IPS-NIHi7 (cell line): ENCODE results near the gene H2AZ2.
"Not testable (repeated sequence)": the region's sequence is repeated elsewhere in the genome, so short reads cannot be mapped to it uniquely, and the experiment has no call there.

Source experiments
- DNase-seq: peaks from one replicate; pipeline ENCODE4 v3.0.0; 2012; ENCODE audit warnings: mixed read lengths; ENCODE audit errors: extremely low spot score

H2AZ2 gene

DNA sequence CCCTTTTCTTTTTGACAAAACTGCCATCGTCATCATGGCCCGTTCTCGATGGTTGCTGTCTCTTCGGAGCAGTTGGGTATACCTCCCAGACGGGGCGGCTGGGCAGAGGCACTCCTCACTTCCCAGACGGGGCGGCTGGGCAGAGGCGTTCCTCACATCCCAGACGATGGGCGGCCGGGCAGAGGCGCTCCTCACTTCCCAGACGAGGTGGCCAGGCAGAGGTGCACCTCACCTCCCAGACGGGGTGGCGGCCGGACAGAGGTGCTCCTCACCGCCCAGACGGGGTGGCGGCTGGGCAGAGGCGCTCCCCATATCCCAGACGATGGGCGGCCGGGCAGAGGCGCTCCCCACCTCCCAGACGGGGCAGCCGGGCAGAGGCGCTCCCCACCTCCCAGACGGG lies 22.9 kb upstream of the H2AZ2 start:
- DNase-seq, result not testable (repeated sequence)

DNA sequence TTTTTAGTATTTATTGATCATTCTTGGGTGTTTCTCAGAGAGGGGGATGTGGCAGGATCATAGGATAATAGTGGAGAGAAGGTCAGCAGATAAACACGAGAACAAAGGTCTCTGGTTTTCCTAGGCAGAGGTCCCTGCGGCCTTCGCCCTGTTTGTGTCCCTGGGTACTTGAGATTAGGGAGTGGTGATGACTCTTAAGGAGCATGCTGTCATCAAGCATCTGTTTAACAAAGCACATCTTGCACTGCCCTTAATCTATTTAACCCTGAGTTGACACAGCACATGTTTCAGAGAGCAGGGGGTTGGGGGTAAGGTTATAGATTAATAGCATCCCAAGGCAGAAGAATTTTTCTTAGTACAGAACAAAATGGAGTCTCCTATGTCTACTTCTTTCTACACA lies 22.4 kb upstream of the H2AZ2 start:
- not testable (repeated sequence) for DNase-seq

DNA sequence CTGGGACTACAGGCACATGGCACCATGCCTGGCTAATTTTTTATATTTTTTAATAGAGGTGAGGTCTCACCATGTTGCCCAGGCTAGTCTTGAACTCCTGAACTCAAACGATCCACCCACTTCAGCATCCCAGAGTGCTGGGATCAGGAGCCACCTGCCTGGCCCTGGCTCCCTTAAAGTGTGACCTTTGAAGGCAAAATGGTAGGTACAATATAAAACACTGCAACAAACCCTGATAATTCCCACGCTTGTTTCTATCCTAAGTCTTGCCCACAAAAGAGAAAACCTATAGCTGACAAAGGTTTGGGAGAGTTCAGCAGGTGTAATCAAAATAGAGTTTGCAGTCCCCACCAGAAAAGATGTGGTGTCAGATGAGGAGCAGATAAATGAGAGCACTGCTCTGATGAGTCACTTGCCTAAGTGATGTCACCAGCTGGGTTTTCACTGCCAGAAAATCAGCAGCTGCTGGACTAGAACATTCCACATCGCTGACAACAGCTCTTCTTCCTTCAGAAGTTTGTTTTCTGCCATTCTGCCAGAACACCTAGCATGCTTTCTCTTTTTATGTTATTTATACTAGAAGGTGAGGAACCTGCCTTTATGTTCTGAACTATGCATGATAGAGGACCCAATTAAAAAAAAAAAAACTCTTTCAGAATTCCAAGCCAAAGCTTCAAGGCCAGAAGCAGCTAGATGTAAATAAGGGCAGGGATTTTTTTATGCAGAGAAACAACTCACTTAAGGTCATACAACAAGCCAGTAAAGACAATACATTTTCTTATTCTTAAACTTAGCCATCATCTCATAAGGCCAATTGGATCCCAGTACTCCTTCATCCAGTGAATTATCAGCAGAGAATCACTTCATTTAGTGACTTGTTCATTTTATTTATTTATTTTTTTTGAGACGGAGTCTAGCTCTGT lies 19.4 kb upstream of the H2AZ2 start:
- DNase-seq, result no peak

DNA sequence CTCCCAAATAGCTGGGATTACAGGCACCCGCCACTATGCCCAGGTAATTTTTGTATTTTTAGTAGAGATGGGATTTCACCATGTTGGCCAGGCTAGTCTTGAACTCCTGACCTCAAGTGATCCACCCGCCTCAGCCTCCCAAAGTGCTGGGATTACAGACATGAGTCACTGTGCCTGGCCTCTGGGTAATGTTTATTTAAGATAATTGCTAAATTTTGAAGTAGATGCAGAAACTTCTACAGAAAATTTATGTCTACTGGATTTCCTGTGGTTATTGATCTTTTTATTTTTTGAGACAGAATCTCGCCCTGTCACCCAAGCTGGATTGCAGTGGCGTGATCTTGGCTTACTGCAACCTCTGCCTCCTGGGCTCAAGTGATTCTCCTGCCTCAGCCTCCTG lies 14.1 kb upstream of the H2AZ2 start:
- not testable (repeated sequence) for DNase-seq

DNA sequence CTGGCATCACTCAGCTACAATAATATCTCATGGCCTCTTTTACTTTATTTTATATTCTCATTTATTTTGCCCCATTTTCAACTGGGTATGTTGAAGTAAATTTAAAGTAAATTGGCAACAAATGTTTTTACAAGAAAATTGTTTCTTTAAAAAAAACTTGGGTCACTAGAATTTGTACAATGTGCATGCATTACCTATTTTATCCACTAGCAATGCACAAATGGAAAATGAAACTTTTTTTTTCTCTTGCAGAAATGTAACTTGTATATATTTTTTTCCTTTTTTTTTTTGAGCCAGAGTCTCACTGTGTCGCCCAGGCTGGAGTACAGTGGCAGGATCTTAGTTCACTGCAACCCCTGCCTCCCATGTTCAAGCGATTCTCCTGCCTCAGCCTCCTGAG lies 10.3 kb upstream of the H2AZ2 start:
- DNase-seq, result no peak

DNA sequence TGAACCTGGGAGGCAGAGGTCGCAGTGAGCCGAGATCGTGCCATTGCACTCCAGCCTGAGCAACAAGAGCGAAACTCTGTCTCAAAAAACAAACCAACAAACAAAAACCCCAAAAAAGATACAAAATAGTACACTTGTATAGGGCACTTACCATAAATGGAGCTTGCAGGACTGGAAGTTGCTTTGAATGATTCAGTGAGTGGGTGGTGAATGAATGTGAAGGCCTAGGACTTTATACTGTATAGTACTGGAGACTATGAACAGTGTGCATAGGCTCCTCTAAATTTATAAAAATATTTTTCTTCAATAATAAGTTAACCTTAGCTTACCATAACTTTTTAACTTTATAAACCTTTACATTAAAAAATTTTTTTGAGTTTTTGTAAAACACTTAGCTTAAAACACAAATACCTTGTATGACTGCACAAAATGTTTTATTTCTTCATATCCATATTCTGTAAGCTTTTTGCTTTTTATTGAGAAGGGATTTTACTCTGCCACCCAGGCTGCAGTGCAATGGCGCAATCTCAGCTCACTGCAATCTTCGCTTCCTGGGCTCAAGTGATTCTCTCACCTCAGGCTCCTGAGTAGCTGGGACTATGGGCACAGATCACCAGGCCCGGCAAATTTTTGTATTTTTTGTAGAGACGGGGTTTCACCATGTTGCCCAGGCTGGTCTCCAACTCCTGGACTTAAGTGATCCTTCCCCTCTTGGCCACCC lies 6.9 kb upstream of the H2AZ2 start:
- no peak for DNase-seq

DNA sequence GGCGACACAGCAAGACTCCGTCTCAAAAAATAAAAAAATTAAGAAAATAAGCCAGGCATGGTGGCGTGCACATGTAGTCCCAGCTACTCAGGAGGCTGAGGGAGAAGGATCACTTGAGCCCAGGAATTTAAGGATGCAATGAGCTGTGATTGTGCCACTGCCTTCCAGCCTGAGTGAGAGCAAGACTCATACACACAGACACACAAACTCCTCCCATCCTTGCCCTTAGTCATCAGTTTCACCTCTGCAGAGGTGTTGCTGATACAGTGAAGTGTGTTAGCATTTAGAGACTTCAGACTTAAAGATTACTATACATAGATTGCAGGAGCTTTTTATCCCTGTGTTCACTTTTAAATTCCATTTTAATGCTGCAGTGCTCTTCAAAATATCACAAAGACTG lies 5.5 kb upstream of the H2AZ2 start:
- DNase-seq, result no peak

DNA sequence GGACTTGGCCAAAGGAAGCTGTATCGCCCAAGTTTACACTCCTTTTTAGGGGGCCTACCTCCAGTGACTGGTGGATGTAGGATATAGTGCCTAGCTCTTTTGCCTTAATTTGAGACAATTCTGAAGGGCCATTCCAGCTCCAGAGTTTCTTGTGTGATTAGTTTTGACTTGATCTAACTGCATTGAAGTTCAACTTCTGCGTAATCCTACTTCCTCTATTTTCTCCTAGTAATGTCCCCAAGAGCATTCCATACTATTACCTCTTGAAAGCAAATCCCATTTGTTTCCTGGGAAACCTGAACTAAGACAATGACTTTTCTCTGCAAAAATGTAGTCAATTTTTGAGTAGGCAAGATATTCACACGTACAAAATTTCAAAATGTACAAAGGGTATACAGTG lies 4.7 kb upstream of the H2AZ2 start:
- no peak for DNase-seq

DNA sequence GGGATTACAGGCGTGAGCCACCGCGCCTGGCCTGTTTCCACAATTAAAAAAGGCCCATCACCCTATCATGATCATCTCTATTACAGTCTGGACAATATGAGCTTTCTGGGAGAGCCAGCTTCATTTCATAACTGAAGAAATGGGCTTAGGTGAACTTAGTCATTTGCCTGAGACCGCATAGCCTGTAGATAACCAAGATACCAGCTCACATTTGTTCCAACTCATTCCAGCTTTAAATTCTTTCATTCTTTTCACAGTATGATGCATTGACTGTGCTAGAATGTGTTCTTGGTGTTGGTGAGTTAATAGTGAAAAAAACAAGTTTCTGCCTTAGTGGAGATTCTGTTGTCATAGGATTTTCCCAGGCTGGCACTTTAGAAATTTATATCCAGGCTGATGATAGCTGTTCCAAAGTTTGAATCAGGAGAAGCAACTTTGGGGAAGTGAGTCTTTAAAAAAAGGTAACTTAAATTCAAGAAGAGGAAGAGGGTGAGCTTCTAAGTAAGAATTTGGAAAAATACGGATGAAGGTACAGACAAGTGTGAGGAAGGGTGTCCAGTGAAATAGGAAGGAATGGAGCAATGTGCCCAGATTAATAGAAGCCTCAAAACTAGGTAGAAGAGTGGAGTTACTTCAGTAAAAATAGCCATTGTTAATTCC lies 2.1 kb upstream of the H2AZ2 start:
- DNase-seq, result no peak

DNA sequence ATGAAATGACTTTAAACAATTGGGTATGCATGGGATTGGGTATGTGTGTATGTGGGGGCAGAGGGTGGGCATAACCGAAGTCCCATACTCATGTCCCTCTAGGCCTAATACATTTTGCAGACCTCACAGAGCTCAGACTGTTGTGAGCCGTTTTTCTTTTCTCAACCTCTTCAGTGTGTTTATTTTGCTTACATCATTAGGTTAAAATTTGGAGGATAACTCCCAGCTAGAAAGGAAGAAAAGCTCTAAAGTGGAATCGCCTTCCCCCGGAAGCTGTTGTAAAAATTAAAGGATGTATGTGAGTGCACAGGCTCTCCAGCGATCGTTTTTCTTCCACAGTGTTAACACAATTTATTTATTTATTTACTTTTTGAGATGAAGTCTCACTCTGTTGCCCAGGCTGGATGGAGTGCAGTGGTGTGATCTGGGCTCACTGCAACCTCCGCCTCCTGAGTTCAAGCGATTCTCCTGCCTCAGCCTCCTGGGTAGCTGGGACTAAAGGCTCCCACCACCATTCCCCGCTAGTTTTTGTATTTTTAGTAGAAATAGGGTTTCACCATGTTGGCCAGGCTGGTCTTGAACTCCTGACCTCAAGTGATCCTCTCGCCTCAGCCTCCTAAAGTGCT lies 1.5 kb upstream of the H2AZ2 start:
- DNase-seq, result no peak

DNA sequence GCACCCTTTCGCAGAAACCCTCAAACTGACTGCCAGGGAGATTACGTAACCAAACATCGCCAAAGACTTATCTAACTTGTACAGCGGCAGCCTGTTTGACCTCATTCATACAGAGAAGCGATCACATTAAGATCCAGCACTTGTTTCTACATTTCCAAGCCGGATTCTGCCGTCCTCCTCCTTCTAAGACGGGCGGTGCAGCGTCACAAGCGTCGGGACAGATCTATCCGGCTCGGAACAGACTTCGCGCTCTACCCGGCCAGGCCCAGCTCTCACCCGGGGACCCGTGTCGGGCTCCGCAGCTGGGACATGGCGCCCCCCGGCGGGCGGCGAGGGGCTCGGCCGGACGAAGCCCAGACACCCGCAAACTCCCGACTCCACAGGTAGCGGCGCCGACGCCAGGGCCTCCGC lies 373 bp downstream of the H2AZ2 start:
- peak; percentile 93 for DNase-seq

DNA sequence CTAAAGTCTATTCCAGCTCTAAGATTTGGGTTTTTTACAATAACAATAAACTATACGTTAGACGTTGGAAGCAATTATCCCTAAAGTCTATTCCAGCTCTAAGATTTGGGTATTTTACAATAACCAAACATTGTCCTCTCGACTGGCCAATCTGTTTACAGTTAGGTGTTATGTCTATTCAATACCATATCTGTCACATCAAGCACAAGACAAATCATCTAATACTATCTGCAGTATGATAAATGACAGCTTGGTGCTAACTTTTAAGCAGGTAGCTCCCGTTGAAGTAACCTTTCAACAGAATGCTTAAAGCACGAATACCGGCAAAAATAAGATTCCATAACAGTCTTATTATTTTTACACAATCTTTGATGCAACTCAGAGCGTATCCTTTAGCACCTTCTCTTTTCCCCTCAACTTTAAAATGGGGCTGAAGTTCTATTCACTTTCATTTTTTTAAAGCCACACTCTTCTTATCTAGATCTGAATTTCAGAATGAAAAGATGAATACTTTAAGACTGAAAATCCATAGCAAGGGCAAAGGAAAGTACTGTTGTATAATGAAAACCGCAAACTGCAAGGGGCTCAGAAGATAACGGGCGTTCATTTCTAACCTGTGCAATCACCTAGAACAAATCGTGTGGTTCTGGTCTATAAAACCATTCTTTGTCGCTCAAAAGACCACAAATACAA lies 925 bp downstream of the H2AZ2 start:
- DNase-seq, result no peak

DNA sequence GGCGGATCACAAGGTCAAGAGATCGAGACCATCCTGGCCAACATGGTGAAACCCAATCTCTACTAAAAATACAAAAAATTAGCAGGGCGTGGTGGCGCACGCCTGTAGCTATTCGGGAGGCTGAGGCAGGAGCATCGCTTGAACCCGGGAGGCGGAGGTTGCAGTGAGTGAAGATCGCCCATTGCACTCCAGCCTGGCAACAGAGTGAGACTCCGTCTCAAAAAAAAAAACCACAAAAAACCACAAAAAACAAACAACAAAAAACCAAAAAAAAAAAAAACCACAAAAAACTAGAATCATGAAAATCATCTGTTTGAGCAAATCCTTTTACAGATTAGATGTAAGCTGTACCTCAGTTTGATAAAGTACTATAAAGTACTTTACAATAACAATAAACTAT lies 1.5 kb downstream of the H2AZ2 start:
- DNase-seq, result not testable (repeated sequence)

DNA sequence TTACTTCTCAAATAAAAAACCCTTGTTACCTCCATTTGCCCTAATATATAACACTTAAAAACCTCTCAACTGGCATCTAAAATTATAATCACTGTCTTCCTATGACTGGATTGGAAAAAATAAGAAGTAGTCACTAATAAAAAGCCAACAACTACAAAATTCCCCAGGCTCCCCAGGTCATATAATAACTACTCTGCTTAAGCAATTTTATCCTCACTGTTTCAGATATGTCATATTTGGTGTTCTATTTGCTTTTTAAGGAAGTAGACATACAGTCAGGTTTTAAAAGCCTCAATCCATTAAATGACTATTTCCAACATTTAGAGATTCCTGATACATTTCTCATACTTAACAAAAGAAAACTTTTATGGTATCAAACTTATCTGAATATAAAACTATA lies 2.4 kb downstream of the H2AZ2 start:
- DNase-seq, result no peak

DNA sequence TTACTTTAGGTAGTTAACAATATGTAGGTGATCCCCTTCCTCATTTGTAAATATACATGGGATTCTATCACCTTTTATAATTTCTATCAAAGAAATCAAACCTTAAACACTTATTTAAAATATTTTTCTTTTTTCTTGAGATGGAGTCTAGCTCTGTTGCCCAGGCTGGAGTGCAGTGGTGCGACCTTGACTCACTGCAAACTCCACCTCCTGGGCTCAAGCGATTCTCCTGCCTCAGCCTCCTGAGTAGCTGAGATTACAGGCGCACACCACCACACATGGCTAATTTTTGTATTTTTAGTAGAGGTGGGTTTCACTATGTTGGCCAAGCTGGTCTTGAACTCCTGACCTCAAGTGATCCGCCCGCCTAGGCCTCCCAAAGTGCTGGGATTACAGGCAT lies 4.4 kb downstream of the H2AZ2 start:
- DNase-seq, result not testable (repeated sequence)

DNA sequence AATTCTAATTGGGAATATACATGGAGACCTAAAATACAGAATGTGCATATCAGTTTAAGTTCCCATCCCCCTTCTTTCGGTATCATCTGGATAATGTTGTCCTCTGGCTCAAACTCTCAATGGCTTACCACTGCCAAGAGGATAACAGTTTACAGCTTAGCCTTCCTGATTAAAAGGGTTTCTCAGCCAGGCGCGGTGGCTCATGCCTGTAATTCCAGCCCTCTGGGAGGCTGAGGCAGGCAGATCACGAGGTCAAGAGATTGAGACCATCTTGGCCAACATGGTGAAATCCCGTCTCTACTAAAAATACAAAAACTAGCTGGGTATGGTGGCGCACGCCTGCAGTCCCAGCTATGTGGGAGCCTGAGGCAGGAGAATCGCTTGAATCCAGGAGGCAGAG lies 5.2 kb downstream of the H2AZ2 start:
- DNase-seq, result not testable (repeated sequence)

DNA sequence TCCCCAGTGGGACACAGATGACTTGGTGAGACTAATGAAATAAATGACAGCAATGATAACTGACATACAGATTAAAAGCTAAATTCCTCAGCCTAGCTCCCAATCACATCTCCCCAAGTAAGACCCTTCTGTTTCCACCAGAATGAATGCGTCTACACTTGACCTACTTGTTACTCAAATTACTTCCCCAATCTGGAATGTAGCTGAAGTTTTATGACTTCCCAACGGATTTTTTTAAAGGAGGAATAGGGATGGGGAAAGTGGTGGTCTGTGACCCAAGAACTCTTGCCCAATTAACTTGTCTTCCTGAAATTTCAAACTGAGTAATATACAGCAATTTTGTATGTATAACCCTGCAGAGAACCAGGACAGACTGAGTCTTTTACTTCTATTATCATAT lies 9.1 kb downstream of the H2AZ2 start:
- DNase-seq, result no peak

DNA sequence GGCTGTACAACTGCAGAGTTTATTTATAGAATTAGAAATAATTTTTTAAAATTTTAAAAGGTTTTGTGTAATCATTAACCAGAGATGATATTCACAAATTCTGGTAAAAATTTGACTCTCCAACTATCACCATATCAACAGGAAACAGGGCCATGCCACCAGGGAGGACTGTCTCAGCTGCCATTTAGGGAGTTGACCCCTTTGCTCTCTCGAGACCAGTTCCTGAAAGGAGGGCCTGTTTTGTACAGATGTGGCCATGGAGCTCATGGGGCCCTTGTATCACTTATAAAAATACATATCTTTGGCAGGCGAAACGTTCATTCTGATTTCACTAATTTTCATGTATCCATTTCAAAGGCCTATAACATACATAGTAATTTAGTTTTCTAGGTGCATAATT lies 20.3 kb downstream of the H2AZ2 start:
- DNase-seq, result no peak

DNA sequence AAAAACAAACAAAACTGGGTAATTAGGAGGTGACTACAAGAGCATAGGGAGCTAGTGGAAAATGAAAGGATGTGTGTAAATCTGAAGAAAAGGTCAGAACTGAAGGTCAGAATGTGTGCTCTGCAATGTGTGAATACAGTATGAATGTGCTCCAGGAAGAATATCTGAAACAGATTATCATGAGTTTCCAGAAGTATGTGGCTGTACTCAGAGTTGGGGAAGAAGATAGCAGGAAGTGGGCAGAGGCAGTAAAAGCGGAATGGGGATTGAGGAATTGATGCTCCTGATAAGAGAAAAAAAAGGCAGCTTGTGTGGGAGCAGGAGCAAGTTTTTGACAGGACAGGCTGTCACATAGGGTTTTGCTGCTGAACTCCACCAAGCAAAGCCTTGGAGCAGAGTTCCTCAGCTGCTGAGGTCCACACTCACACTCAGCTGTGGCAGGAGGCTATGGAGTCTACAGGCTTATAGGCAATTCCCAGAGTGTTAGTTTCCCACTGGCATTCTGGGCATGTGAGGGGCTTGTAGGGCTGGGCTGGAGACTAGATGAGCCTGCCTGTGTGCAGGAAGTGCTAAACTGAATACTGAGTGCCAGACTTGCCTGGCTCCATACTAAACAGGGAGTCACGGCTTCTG lies 22.9 kb downstream of the H2AZ2 start:
- no peak for DNase-seq

DNA sequence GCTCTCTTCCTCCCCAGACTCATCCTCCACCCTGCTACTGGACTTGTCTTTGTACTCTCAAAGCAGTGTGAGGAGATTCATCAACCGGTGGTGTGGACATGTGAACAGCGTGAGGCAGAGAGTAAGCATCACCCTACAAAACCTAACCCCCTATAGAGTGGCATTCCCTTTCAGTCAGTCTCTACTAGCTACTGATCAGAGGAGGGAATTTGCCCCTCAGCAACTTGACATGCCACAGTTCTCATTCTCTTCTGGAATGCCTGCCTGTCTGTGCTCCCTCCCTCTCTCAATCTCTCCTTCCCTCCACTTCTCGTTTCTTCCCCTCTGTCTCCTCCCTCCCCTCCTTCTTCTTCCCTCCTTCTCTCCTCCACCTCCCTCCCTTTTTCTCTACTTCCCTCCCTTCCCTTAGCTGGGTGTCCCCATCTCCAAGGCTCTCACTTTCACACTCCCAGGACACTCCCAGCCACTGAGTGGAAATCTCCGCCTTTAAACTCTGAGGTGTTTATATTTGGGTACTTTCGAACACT lies 24.6 kb downstream of the H2AZ2 start:
- no peak for DNase-seq

DNA sequence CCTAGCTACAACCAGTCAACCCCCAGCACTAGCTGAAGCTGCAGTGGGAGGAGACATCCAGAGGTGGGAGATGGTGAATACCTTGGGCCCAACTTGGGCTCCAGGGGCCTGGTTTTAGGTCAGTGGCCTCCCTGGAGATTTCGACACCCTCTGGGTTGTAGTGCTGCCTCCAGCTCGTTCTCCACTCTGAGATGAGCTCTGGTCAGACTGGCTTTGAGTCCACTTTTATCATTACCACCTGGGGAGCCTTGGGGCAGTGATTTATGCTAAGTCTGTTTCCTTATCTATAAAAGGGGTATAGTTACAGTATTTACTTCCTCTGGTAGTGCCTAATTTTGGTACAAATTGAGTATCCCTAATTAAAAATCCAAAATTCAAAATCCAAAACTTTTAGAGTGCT lies 28.6 kb downstream of the H2AZ2 start:
- peak; percentile 26 for DNase-seq
